Right forelimb (tissue), 1 donor: ENCODE measurements around the gene MSI2.

Experiments
- DNase-seq: peaks from one replicate; pipeline ENCODE4 v3.0.0-alpha.2; 2018

The MSI2 gene

DNA sequence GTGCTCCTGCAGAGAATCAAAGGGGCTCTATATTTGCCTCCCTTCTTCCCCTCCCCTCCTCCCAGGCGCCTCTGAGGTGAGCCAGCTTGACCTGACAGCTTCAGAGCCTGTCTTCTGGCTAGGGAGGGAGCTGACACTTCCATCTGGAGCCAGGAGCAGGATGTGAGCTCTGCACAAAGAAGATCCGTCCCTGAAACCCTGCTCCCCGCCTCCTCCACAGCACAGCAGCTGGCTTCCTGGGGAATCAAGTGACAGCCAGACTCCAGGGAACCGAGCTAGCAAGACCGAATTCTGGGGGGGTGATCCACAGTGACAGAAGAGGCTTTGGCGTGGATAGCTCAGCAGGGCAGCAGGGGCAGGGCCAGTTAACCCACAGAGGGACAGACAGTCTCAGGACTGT, 451.6 kb downstream of the MSI2 start:
- DNase-seq: no peak

DNA sequence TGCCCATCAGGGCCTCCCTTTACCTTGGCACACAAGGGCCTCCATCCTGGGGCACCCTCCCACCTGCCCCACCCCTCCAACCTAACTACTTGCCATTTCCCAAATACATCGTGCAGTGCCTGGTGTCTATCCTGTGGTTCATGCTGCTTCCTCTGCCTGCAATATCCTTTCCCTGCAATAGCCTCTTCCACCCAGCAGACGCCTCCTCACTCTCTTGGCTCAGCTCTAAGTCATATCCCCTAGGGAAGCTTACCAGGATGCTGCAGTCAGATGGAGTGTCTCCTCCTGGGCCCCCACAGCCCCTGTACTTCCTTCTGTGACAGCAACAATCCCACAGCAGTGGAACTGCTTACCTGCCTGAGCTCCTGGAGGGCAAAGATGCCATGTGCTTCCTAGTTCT, 452.1 kb downstream of the MSI2 start:
- no peak for DNase-seq

DNA sequence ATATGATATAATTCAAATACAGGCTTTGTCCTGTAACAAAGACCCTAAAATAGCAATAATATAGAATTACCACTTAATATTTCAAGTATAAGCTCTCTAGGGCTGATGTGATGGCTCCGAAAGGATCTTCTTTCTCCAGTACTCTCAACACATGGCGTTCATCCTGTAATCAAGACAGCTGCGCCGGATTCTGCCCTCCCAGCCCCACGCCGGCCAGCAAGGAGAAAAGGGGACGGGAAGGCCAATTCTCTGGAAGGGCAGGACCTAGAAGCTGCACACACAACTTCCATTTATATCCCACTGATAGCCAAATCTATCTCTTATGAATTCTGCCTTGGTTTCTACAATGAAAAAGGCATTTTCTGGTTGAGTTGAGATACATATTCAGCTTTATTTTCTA, 456.8 kb downstream of the MSI2 start:
- no peak for DNase-seq

DNA sequence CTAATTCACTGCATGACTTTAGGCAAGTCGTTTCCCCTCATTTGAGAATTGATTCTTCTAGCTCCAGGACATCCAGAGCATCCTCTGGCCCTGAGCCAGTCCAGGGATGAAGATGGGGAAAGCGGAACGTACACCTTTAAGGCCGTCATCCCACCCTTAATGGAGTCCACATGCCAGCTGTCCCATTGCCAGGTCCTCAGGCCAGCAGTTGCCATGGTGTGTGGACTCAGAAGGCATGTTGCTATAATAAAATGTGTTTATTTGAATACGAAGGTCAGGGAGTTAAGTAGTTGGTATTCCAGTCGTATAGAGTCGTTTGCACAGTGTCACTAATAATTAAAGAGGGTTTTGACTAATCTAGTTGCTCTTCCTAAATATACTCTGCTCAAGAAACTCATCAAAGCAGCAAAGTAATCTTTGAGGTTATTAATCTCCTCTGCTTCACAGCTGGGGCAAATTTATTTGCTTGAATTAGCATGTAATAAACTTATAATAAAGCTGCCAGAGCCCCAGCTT, 458.4 kb downstream of the MSI2 start:
- no peak for DNase-seq

DNA sequence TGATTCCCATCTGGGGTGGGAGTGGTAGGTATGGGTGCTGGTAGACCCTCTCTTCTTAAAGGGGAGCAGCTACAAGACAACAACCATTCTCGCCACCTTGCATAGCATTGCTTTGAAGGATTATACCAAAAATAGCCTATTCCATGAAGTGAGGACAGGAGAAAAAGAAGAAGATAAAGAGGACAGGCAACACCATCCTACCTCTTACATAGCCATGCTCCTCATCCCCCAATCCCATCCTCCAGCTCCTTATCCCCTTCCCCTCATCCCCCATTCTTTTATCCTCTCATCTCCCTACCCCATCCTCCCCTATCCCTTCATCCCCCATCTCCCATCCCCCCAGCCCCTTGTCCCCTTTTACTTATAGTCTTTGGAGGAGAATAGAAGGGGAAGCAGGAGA, 459.7 kb downstream of the MSI2 start:
- DNase-seq: no peak

DNA sequence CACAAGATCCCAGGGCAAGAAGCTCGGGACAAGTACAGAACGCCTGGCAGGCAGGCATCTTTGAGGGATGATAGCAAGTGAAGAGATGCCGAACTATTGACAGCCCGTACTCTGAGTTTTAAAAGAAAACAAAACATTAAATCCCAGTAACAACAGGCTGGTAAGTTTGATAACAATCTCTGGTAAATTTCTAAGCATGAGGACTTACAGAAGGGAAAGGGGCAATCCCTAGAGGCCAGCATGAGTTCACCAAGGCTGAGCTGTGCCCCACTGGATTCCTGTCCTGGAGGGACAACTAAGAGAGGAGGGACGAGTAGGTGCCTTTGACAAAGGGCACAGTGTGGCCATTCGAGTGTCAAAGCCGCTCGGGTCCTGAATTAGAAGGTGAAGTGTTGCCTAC, 462.6 kb downstream of the MSI2 start:
- DNase-seq: no peak

DNA sequence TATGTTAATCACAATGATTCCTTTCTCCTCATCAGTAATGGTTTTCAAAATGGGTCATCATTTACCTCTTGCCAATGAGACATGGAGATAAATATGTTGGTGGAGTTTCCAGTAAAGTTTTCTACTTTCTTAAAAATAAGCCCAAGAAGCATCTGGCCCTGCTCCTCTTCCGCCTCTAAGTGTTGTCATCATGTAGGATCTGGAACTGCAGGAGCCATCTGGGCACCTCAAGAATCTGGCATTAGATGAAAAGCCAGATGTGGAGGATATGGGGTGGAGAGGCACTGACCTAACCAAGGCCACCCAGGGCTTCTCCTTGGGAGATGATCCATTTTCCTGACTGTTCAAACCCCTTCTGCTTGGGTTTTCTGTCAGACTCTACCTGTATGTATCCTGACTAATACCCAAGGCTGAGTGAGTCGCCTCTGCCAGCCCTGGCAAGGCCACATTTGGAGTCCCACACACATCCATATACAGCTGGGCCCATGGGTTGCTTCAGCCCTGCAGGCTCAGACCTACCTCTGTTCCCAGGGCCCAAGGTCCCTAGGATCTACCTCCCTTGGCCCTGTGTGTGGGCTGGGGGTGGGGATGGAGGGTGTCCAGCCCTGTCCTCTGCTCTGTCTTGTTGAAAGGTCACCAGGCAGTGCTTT, 464.2 kb downstream of the MSI2 start:
- no peak for DNase-seq

DNA sequence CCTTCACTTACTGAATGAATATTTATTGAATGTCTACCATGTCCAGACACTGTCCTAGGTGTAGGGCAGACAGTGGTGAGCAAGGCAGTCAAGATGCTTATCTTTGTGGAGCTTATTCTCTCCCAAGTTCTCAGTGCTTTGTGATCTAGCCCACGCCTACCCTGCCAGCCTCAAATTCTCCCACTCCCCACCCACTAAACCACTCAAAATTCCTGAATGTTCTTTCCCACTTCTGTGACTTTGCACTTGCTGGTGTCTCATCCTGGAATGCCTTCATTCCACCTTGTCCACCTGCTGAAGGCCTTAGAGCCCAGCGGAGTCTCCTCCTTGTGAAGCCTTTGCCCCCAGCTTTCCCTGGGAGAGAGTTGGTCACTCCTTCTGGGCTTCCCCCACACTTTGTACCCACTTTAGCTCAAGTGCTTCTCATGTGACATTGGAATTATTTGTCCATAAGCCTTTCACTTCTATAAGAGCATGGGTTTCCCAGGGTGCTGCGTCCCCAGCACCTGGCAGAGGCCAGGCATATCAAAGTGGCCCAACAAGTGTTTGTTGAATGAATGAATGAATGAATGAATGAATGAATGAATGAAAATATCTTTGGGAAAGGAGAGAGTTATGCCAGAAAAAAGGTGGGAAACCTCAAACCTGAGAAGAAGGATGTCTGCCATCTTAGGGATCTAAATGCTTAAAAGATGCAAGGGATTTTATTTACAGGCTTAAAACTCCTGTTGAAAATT, 465.8 kb downstream of the MSI2 start:
- no peak for DNase-seq

DNA sequence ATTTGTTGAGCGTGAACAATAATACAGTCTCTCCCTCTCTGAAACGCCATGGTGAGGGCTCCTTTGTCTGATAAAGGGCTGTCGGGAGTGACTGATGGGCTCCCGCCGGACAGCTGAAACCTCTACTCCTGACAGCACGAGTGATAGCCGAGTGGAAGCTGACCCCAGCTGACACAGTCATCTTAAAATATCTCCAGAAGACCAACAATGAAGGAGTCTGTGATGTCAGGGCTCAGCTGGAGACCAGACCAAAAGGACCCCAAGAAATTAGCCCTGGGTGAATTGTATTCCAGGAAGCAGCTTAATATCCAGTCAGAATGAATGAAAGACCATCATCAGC, 466.4 kb downstream of the MSI2 start:
- no peak for DNase-seq

DNA sequence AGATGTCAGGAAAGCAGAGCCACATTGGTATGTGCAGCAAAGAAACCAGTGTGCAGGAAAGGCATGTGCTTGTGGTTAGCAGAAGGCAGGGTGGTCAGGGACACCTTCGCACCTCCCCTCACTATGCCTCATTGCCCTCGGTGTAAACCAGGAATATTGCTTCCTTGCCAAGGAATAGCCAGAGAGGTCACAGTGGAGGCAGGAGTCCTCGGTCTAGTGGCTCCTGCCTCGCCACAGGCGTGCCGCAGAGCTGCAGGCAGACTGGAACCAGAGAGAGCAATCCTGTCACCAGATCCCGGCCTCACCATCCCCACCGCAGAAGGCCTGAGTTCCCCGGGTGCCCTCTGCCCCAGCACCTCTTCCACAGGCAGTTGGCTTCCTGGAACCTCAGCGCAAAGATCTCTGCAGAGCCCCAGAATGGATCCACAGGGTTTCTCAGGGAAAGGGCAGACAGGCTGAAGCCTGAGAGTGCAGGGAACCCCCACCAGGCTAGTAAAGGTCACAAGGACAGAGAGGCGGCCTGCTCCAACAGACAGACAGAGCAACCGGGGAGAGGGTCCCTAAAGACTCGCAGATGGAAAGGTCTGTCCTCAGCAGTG, 467.2 kb downstream of the MSI2 start:
- DNase-seq: no peak

DNA sequence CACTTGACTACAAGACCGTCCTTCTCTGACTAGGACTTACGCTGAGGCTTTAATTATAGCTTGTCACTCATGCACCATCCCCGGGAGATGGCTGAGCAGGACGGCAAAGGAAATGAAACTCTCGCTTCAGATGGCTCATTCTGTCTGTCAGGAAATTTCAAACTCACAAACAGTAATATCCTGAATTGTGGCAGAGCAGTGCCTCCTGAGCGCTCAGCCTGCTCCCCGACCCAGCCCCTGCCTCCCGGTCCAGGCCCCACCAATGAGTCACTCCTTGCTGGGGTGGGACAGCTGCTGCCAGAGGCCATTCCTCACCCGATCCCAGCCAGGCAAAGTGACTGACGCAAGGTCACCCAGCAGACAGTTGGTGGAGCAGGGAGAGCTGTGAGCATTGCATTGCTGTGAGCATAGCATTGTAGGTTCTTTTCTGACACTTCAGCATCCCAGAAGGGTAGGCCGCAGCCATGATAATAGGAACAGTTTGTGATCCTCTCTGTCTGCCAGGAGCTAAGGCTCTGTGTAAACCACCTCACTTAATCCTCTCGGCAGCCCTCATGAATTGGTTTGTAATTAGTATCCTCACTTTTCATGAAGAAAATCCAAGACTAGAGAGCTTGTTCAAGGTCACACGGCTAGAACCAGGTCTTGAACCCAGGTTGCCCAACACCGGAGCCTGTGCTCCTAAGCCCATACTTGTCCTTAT, 467.9 kb downstream of the MSI2 start:
- DNase-seq: no peak

DNA sequence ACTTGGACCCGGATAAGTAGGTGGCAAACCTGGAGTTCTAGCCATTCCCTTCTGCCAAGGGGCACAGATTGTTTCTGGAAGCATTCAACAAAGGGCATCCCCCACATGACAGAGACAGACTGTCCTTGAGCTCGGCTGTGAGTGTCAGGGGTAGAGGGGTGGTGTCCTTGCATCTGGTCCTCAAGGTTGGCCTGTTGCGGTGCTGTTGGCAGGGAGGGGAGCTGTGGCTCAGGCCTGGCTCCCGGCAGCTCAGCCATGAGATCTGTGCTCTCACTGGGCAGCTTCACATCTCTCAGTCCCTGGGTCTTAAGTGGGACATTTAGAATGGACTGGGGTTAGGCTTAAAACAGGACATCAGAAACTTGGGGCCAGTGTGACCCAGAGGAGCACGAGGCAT, 468.4 kb downstream of the MSI2 start:
- DNase-seq: no peak

DNA sequence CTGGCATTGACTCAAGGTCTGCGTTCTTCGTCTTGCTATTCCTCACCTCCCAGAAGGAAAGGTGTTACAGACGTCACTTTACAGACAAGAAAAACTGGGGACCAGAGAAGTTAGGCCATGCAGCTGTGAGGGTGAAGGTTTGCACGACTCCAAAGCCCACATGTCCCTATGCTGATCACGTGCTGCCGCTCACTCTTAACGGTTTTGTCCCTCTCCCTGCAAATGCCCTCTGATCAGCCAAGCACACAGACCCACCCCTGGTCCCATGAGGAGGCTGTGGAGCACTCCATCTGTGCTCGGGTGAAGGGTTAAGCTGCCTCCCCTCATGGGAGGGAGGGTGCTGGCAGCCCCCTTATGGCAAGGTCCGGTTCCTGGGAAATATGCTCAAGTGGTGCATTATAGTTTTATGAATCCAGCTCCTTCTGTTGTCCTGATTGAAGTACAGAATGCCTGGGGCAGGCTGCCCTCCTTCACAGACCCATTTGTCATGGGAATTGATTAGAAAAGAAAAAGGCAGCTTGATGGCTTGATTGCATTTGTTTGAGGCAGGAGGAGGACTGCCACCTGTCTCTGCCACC, 470.0 kb downstream of the MSI2 start:
- no peak for DNase-seq

DNA sequence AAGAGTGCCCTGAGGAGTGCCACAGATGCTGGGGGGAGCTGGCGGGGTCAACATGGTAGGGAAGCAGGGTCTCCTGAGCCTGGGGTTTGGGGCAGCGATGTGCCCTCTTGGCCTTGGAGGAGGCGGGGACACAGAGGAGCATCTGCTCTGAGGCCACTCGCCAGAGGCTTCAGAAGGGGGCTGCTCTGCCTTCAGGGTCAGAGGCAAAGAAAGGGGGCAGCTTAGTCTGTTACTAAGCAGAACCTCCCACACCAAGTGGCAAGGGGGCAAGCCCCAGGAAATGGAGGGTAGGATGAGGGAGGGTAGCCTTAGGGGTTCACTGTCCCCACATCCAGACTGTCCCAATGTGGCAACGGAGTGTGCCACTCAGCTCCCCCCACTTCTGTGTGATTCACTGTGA, 470.5 kb downstream of the MSI2 start:
- DNase-seq: no peak

DNA sequence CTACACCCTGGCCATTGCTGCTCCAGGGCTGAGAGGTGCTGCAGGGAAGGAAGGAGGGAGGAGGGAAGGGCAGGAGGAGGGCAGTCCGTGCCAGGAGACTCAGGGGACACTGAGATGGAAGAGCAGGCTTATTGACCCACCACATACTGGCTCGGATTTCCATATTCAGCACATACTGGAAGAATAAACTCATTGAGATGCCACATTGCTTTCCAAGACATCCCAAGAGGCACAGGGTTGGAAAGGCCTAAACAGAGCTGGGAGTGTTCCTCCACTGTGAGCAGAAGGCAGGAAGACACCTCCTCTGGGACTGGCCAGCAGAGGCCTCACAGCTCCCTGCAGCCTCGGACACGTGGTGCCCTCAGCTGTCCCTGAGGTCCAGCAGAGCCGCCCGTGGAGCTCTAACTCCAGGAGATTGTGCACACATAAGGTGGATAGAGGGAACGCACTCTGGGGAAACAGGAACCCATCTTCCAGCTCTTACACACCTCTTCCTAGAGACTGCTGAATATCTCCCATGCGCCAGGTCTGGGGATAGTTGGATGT, 471.4 kb downstream of the MSI2 start:
- DNase-seq: no peak

DNA sequence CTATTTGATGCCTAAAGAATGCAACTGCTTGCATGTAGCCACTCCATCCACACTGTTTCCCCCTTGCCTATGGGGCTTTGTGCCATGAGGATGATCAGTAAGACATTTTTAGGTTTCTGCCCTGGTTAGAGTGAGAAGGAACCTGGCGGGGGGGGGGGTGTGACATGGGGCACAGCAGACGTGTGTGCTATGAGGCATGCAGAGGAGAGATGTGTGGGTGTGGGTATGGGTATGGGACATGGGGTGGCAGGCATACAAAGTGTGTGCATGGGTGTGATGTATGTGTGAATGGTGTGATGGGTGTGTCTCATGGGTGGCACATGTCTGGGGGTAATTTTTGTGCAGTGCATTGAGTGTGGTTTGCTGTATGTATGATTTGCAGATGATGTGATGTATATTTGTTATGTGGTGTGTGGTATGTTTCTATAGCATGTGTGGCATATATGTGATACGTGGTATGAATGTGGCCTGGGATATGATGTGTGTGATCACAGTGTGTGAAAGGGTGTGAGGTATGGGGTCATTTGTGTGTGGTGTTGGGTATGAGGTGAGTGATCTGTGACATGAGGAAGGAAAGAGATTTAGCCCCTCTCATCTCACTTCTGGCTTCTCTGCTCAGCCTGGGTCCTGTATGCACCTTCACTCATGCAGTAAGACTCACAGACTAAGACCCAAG, 473.8 kb downstream of the MSI2 start:
- DNase-seq: no peak

DNA sequence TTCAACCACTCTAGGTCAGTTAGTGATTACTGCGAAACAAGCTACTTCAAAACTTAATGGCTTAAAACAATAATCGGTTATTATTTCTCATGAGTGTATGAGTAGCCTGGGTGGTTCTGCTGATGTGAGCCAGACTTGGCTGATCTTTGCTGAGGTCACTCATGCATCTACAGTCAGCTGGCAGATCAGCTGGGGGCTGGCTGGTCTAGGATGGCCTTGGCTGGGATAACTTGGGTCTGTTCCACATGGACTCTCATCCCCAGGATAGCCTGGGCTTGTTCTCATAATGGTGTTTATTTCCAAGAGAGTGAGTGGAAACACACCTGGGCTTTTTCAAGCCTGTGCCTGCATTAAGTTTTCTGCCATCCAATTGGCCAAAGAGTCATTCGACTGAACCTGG, 475.7 kb downstream of the MSI2 start:
- DNase-seq: no peak

DNA sequence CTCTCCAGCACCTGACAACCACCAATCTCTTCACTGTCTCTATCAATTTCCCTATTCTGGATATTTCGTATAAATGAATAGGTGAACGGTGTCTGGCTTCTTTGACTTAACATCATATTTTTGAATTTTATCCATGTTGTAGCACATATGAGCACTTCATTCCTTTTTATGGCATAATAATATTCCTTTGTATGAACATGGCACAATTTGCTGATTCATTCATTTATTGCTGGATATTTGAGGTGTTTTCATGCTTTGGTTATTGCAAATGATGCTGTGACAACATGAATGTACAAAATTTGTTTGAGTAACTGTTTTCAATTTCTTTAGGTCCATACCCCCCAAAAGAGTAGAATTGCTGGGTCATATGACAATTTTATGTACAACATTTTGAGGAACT, 476.8 kb downstream of the MSI2 start:
- no peak for DNase-seq
